ENCODE data around the gene CHST1.

GRCh38 chr11:45648931-45649330, 16.5 kb downstream of the CHST1 start:
- TF ChIP-seq POLR2A (IDR thresholded peaks at IDR 0.05), result no peak
- TF ChIP-seq CTCF (IDR thresholded peaks at IDR 0.05), result no peak

Measured in testis (tissue), 2 donors.